Measurements from ENCODE around the gene CCT6A.
"Not testable (repeated sequence)": the region's sequence is repeated elsewhere in the genome, so short reads cannot be mapped to it uniquely, and the experiment has no call there.

The CCT6A gene

DNA sequence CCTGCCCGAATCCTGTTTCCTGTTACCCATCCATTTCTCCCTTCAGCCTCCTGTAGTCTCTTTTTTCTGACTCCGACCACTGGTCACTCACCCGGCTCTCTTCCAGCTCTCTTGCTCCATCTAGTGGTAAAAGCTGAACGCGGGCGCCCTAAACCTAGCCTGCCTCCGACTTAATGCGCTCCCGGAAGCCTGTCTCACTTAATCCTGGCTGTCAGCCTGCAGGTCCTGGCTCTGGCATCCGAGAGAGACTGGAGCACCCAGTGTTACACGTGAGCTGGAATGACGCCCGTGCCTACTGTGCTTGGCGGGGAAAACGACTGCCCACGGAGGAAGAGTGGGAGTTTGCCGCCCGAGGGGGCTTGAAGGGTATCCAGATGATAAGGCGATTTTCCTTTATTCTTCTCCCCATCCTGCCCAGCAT is 22.8 kb downstream of the CCT6A start:
- H3K27me3 Mint-ChIP-seq: no peaks in the 10 kb centered on the region
- H3K4me3 Mint-ChIP-seq: no peak overlapping the region
- no peak overlapping the region for H3K27ac Mint-ChIP-seq
- no peaks in the 10 kb centered on the region for H3K9me3 Mint-ChIP-seq
- intact Hi-C loops (cut with micrococcal nuclease): loop anchor here (1.0 to 2.0 kb wide), 2 partner anchors 70 to 434 kb away; no protein-coding TSS in a partner anchor
- H3K4me1 Mint-ChIP-seq (ENCODE audit: low read depth): peaks cover 6% of the 10 kb centered on the region
- H3K36me3 Mint-ChIP-seq (ENCODE audit: low read depth): peaks cover 89% of the 10 kb centered on the region

- Mint-ChIP-seq H3K36me3 (ENCODE audit: low read depth) (peaks cover 95% of the 10 kb centered on the region), H3K27ac (no peak overlapping the region), H3K4me1 (ENCODE audit: low read depth) (peaks cover 6% of the 10 kb centered on the region), H3K4me3 (no peak overlapping the region), H3K27me3 (no peaks in the 10 kb centered on the region), H3K9me3 (no peaks in the 10 kb centered on the region)
- intact Hi-C loops (cut with micrococcal nuclease): no loop called here
Observed at GRCh38 chr7:56077681-56078080, 26.1 kb downstream of the CCT6A start.

GRCh38 chr7:56078196-56078595 is 26.6 kb downstream of the CCT6A start:
- Mint-ChIP-seq H3K36me3 (ENCODE audit: low read depth) (peaks cover 95% of the 10 kb centered on the region), H3K4me3 (no peak overlapping the region), H3K4me1 (ENCODE audit: low read depth) (peaks cover 6% of the 10 kb centered on the region), H3K27ac (no peak overlapping the region), H3K27me3 (no peaks in the 10 kb centered on the region), H3K9me3 (no peaks in the 10 kb centered on the region)
- intact Hi-C loops (cut with micrococcal nuclease): no loop called here

GRCh38 chr7:56079450-56080185 is 28.1 kb downstream of the CCT6A start:
- intact Hi-C loops (cut with micrococcal nuclease): loop anchor here (5.0 kb wide), 1 partner anchor 802 kb away; no protein-coding TSS in a partner anchor
- H3K9me3 Mint-ChIP-seq: no peaks in the 10 kb centered on the region
- no peaks in the 10 kb centered on the region for H3K4me1 Mint-ChIP-seq (ENCODE audit: low read depth)
- H3K4me3 Mint-ChIP-seq: no peak overlapping the region
- peaks cover 93% of the 10 kb centered on the region for H3K36me3 Mint-ChIP-seq (ENCODE audit: low read depth)
- H3K27ac Mint-ChIP-seq: no peak overlapping the region
- H3K27me3 Mint-ChIP-seq: no peaks in the 10 kb centered on the region

DNA sequence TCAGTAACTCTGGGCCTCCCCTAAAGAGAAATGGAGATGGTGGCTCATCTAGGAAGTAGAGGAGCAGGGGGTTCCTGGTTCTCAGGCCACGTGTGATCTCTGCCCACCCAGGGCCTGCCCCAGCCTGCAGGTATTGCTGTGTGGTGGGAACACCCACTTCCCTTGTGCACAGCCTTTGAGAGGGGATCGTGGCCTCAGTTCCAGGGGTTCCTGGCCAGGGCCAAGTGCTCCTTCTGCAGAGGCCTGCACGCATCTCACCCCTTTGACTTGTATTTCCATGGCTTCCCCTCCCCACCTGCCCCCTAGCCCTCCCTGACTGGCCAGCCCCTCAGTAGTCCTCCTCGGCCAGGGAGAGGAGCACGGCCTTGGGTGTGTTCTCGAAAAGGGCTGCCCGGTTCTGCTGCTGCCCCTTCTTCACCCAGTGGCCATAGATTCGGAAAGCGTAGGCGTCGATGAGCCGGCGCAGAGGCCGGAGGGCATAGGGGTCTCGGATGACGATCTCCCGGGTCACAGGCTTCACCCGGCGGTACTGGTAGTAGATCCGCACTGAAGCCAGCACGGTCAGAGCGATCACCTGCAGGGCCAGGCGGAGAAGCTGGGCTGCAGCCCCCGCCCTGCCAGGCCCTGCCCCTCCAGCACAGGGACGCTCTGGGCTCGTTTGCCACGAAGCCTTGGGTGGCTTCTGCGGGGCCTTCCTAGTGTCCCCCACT is 29.3 kb downstream of the CCT6A start:
- not testable (repeated sequence) for H3K4me1 Mint-ChIP-seq (ENCODE audit: low read depth); H3K9me3 Mint-ChIP-seq; H3K27me3 Mint-ChIP-seq; H3K4me3 Mint-ChIP-seq
- Mint-ChIP-seq H3K36me3 (ENCODE audit: low read depth) (peaks cover 90% of the 10 kb centered on the region), H3K27ac (peak overlapping the region; percentile 7)
- intact Hi-C loops (cut with micrococcal nuclease): loop anchor here (5.0 kb wide), 1 partner anchor 804 kb away; no protein-coding TSS in a partner anchor

DNA sequence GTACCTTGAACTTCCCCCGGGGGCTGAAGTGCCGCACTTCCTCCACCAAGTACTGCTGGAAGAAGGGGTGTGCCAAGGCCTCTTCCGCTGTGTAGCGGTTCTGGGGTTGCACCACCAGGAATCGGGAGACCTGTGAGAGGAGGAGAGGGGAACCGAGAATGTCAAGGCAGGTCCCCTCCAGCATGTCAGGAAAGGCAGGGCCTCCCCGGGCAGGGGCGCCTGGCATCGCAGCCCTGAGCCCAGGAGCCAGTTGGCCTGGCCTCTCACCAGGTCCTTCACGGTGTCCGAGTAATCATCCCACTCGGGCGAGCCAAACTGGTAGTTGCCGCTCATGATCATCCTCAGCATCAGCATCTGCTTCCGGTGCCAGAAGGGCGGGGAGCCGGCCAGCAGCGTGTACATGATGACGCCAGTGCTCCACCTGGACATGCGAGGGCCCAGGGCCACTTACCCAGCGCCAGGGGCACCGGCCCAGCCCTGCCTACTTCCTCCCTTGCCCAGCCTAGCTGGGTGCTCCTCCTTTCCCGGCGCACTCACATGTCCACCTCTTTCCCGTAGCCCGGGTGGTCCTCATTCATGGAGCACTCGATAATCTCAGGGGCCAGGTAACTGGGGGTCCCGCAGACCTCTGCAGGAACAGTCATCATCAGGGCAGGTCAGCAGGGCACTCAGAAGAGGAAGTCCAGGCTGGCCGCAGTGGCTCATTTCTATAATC is 30.2 kb downstream of the CCT6A start:
- intact Hi-C loops (cut with micrococcal nuclease): loop anchor here (5.0 kb wide), 1 partner anchor 804 kb away; no protein-coding TSS in a partner anchor
- Mint-ChIP-seq H3K4me3 (no peak overlapping the region), H3K36me3 (ENCODE audit: low read depth) (peaks cover 92% of the 10 kb centered on the region), H3K9me3 (no peaks in the 10 kb centered on the region), H3K4me1 (ENCODE audit: low read depth) (no peaks in the 10 kb centered on the region), H3K27ac (no peak overlapping the region), H3K27me3 (no peaks in the 10 kb centered on the region)

DNA sequence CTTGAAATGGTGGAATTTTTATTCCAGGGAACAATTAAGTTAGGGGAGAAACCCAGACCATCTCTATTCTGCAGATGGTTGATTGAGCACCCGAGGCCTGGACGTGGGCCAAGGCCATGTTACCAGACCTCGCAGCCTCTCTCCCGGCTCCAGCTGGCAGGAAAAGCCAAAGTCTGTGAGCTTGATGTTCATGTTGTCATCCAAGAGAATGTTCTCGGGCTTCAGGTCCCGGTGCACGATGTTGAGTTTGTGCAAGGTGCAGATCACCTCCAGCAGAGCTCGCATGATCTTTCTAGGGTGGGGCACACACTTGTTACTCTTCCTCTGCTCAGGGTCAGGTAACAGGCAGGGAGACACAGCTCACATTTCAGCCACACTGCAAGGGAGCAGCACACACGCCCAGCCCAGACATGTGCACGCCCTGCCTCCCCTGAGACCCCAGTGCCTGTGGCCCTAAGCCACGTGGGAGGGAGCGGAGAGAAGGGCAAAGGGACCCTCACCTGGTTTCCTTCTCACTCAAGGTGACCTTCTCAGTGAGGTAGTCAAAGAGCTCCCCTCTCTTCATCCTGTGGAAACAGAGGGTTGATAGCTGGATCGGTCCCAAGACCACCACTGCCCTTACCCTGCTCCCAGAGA is 31.7 kb downstream of the CCT6A start:
- Mint-ChIP-seq H3K4me3 (no peak overlapping the region), H3K9me3 (no peaks in the 10 kb centered on the region), H3K27ac (no peak overlapping the region), H3K27me3 (no peaks in the 10 kb centered on the region), H3K4me1 (ENCODE audit: low read depth) (no peaks in the 10 kb centered on the region), H3K36me3 (ENCODE audit: low read depth) (peaks cover 93% of the 10 kb centered on the region)
- intact Hi-C loops (cut with micrococcal nuclease): loop anchor here (5.0 kb wide), 1 partner anchor 806 kb away; no protein-coding TSS in a partner anchor

DNA sequence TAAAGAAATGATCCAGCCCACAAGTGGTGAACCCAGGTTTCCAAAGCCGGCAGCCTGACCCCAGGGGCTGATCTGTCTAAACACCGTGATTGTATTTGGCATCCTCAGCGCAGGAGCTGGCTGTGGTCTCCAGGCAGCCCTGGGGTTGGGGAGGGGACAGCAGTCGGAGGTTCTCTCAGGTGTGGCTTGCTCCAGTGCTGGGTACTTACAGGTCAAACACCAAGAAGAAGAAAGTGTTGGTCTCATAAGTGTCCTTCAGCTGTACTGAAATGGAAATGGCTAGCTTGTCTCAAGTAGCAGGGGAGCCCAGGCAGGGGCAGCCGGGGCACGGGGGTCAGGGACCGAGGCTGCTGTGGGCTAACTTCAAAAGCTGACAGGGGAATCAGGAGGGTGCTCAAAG is 35.2 kb downstream of the CCT6A start:
- intact Hi-C loops (cut with micrococcal nuclease): no loop called here
- Mint-ChIP-seq H3K27me3 (no peaks in the 10 kb centered on the region), H3K27ac (no peak overlapping the region), H3K36me3 (ENCODE audit: low read depth) (peaks cover 71% of the 10 kb centered on the region), H3K9me3 (no peaks in the 10 kb centered on the region), H3K4me3 (no peak overlapping the region), H3K4me1 (ENCODE audit: low read depth) (no peaks in the 10 kb centered on the region)

DNA sequence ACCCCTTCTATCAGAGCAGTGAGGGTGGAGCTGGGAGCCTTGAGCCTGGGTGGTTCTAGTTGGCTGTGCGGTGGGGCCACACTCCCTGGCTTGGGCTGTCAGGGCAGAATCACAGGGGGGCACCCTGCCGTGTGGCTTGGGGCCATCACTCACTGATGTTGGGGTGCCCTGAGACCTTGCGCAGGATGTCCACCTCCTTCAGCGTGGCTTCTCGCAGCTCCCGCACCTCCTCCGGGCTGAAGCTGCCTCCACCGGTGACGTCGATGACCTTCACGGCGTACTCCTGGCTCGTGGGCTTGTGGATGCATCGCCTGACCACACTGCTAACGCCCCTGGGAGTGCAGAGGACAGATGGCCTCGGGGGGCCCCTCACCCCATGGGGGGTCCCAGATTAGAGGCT is 35.9 kb downstream of the CCT6A start:
- peaks cover 64% of the 10 kb centered on the region for H3K36me3 Mint-ChIP-seq (ENCODE audit: low read depth)
- H3K4me3 Mint-ChIP-seq: no peak overlapping the region
- no peaks in the 10 kb centered on the region for H3K4me1 Mint-ChIP-seq (ENCODE audit: low read depth)
- H3K9me3 Mint-ChIP-seq: no peaks in the 10 kb centered on the region
- intact Hi-C loops (cut with micrococcal nuclease): no loop called here
- no peak overlapping the region for H3K27ac Mint-ChIP-seq
- H3K27me3 Mint-ChIP-seq: no peaks in the 10 kb centered on the region

DNA sequence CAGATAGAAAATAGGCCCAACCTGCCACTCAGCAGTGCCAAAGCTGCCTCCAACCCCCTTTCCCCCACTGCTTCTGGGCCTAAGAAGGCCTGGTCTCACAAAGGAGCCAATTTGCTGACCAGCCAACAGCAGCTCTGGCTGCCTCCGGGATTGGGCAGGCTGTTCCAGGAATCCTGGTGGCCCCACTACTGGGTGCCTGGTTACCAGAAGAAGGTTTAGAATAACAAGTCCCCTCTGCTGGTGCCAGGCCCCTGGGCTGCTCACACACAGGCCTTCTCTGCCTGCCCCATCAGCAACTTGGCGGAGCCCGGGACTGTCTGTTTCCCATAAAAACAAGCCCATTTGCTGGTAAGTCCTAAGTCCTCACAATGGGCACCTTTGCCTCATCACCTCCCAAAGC is 40.0 kb downstream of the CCT6A start:
- no peaks in the 10 kb centered on the region for H3K9me3 Mint-ChIP-seq
- H3K27ac Mint-ChIP-seq: no peak overlapping the region
- no peaks in the 10 kb centered on the region for H3K4me1 Mint-ChIP-seq (ENCODE audit: low read depth)
- no peaks in the 10 kb centered on the region for H3K27me3 Mint-ChIP-seq
- no peak overlapping the region for H3K4me3 Mint-ChIP-seq
- H3K36me3 Mint-ChIP-seq (ENCODE audit: low read depth): peaks cover 34% of the 10 kb centered on the region
- intact Hi-C loops (cut with micrococcal nuclease): no loop called here

GRCh38 chr7:56092388-56092787 is 40.8 kb downstream of the CCT6A start:
- H3K36me3 Mint-ChIP-seq (ENCODE audit: low read depth): peaks cover 26% of the 10 kb centered on the region

DNA sequence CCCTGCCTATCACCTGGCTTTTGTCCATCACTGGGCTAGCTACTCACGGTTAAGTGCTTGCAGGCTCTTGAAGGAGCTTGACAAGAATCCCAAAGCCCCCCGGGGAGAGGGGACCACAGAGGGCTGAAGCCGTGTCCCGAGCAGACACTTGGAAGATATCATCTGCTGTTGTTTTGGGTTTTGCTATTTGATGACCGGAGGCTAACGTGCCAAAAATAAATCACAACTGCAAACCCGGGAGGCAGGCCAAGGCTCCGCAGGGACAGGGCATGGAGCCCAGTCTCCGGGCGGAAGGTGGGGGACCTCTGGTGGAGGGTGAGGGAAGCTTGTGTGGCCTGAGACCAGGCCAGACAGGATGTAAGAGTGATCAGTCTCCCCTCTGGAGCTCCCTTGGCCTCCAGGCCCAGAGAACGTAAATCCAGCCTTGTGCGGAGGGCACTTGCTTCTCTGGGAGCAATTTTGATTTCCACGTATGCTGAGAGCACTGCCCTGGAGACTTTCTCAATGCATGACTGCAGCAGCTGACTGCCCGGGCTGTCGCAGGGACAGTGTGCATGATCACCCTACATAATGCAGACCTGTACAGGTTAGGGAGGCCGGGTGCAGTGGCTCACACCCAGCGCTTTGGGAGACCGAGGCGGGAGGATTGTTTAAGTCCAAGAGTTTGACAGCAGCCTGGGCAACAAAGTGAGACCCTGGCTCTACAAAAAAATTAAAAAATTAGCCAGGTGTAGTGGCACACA is 41.4 kb downstream of the CCT6A start, which contains the start of gene PHKG1:
Gene PHKG1, minus strand, starts transcription at position 164 of the 743 bp plus-strand sequence. CDS start 4,011 bp downstream, outside the sequence.
- no peaks in the 10 kb centered on the region for H3K27me3 Mint-ChIP-seq

More at GRCh38 chr7:56092388-56092787, 40.8 kb downstream of the CCT6A start:
- H3K4me3 Mint-ChIP-seq; H3K4me1 Mint-ChIP-seq (ENCODE audit: low read depth); intact Hi-C loops (cut with micrococcal nuclease); H3K27ac Mint-ChIP-seq; H3K9me3 Mint-ChIP-seq; H3K27me3 Mint-ChIP-seq: not testable (repeated sequence)

GRCh38 chr7:56097700-56098099 is 46.1 kb downstream of the CCT6A start:
- Mint-ChIP-seq H3K9me3 (no peaks in the 10 kb centered on the region), H3K36me3 (ENCODE audit: low read depth) (peaks cover 44% of the 10 kb centered on the region), H3K4me3 (no peak overlapping the region), H3K4me1 (ENCODE audit: low read depth) (no peaks in the 10 kb centered on the region), H3K27ac (no peak overlapping the region), H3K27me3 (no peaks in the 10 kb centered on the region)
- intact Hi-C loops (cut with micrococcal nuclease): no loop called here

More for the DNA sequence above, 41.4 kb downstream of the CCT6A start, which contains the start of gene PHKG1:
- no peaks in the 10 kb centered on the region for H3K9me3 Mint-ChIP-seq
- H3K36me3 Mint-ChIP-seq (ENCODE audit: low read depth): peaks cover 21% of the 10 kb centered on the region
- H3K4me1 Mint-ChIP-seq (ENCODE audit: low read depth): no peaks in the 10 kb centered on the region
- H3K4me3 Mint-ChIP-seq: no peak within 1 kb of the TSS
- H3K27ac Mint-ChIP-seq: no peak within 1 kb of the TSS
- intact Hi-C loops (cut with micrococcal nuclease): no loop called here

Measured in dendritic cell treated with granulocyte-macrophage colony-stimulating factor and Interleukin-4, amounts not matched to agents 40 ng/mL and 50 ng/mL, for 4 days (primary cell).